ENCODE data around the gene HLA-C.
"Not testable (repeated sequence)": the region's sequence is repeated elsewhere in the genome, so short reads cannot be mapped to it uniquely, and the experiment has no call there.

HLA-C gene

GRCh38 chr6:31271641-31272357 is at the start of gene HLA-C:
Gene HLA-C, minus strand, starts transcription at chr6:31272092. Its CDS starts 21 bp downstream, at chr6:31272071.
- peak; percentile 74 to 89 for DNase-seq (ENCODE audit: low read depth in 2 of 2)

GRCh38 chr6:31321005-31321707 is 49.3 kb upstream of the HLA-C start:
- no peak for DNase-seq (ENCODE audit: low read depth in 2 of 2)

GRCh38 chr6:31317036-31317435 is 45.1 kb upstream of the HLA-C start:
- DNase-seq (ENCODE audit: low read depth in 2 of 2), result no peak

- no peak for DNase-seq (ENCODE audit: low read depth in 2 of 2)
Measured at GRCh38 chr6:31309641-31310040, 37.7 kb upstream of the HLA-C start.

- no peak for DNase-seq (ENCODE audit: low read depth in 2 of 2)
Measured at GRCh38 chr6:31308845-31309175, 36.9 kb upstream of the HLA-C start.

- peak; percentile 43 to 51 for DNase-seq (ENCODE audit: low read depth in 2 of 2)
Measured at GRCh38 chr6:31308050-31308844, 36.4 kb upstream of the HLA-C start.

GRCh38 chr6:31307669-31308049 is 35.8 kb upstream of the HLA-C start:
- no peak for DNase-seq (ENCODE audit: low read depth in 2 of 2)

- no peak for DNase-seq (ENCODE audit: low read depth in 2 of 2)
Measured at GRCh38 chr6:31305703-31306219, 33.9 kb upstream of the HLA-C start.

GRCh38 chr6:31304683-31305082 is 32.8 kb upstream of the HLA-C start:
- DNase-seq (ENCODE audit: low read depth in 2 of 2), result no peak

- DNase-seq (ENCODE audit: low read depth in 2 of 2), result no peak
Measured at GRCh38 chr6:31300797-31301196, 28.9 kb upstream of the HLA-C start.

- DNase-seq (ENCODE audit: low read depth in 2 of 2), result no peak
Measured at GRCh38 chr6:31299947-31300346, 28.1 kb upstream of the HLA-C start.

- DNase-seq (ENCODE audit: low read depth in 2 of 2), result no peak
Measured at GRCh38 chr6:31299511-31299910, 27.6 kb upstream of the HLA-C start.

GRCh38 chr6:31294056-31294455 is 22.2 kb upstream of the HLA-C start:
- no peak for DNase-seq (ENCODE audit: low read depth in 2 of 2)

GRCh38 chr6:31293343-31293742 is 21.5 kb upstream of the HLA-C start:
- DNase-seq (ENCODE audit: low read depth in 2 of 2), result no peak

GRCh38 chr6:31289788-31290187 is 17.9 kb upstream of the HLA-C start:
- no peak for DNase-seq (ENCODE audit: low read depth in 2 of 2)

GRCh38 chr6:31287619-31288018 is 15.7 kb upstream of the HLA-C start:
- no peak for DNase-seq (ENCODE audit: low read depth in 2 of 2)

GRCh38 chr6:31285982-31286381 is 14.1 kb upstream of the HLA-C start:
- no peak for DNase-seq (ENCODE audit: low read depth in 2 of 2)

- no peak for DNase-seq (ENCODE audit: low read depth in 2 of 2)
Measured at GRCh38 chr6:31285486-31285885, 13.6 kb upstream of the HLA-C start.

- not testable (repeated sequence) for DNase-seq (ENCODE audit: low read depth in 2 of 2)
Measured at GRCh38 chr6:31279647-31280046, 7.8 kb upstream of the HLA-C start.

GRCh38 chr6:31272836-31273626 is 1.1 kb upstream of the HLA-C start:
- no peak for DNase-seq (ENCODE audit: low read depth in 2 of 2)

- DNase-seq (ENCODE audit: low read depth in 2 of 2), result no peak
Measured at GRCh38 chr6:31272436-31272835, 544 bp upstream of the HLA-C start.
